Natural killer cell (primary cell): ENCODE data around the gene LIPT2. TPM values are rescaled to one million over a fixed set of nuclear protein-coding genes. Genes with fewer than 3 reads are reported as not detected.

Experiments
- ATAC-seq, 3 donors: fragments of 150-1000 bp in 2 of 3; fragments of 200-7000 bp in 1 of 3; cut with Tn5 transposase; 1 replicate in 1 of 3; 2 replicates in 2 of 3; pipeline ENCODE4 v1.10.0; 2021; ENCODE audit warnings: mild to moderate bottlenecking in 2 of 3, moderate library complexity in 2 of 3
- DNase-seq, 2 donors: peaks; one replicate each; pipeline versions ENCODE4 v3.0.0 to v3.0.0-alpha.2; 2013 to 2021; ENCODE audit warnings: mixed read lengths in 1 of 2
- H3K27ac ChIP-seq: one replicate; pipeline ENCODE4 v1.5.1; 2013; ENCODE audit warnings: mild to moderate bottlenecking, low read length
- H3K27me3 ChIP-seq: one replicate; pipeline ENCODE4 v1.6.1; 2013; ENCODE audit warnings: low read length; ENCODE audit not compliant: control insufficient read depth, insufficient read depth
- H3K36me3 ChIP-seq: one replicate; pipeline ENCODE4 v1.6.1; 2013; ENCODE audit warnings: low read length; ENCODE audit not compliant: control insufficient read depth, insufficient read depth
- H3K4me1 ChIP-seq: one replicate; pipeline ENCODE4 v1.6.1; 2013; ENCODE audit warnings: low read length; ENCODE audit not compliant: control insufficient read depth, insufficient read depth
- H3K4me3 ChIP-seq: one replicate; pipeline ENCODE4 v1.5.1; 2013; ENCODE audit warnings: low read length
- H3K9me3 ChIP-seq: one replicate; pipeline ENCODE4 v1.6.1; 2013; ENCODE audit warnings: low read length; ENCODE audit not compliant: control insufficient read depth, insufficient read depth
- H3K27ac Mint-ChIP-seq, 2 donors: one replicate each; pipeline ENCODE4 v1.8.0; 2022; ENCODE audit warnings: mild to moderate bottlenecking in 2 of 2, mixed read lengths in 2 of 2, moderate library complexity in 1 of 2
- H3K27me3 Mint-ChIP-seq, 2 donors: one replicate each; pipeline ENCODE4 v1.8.0; 2022; ENCODE audit warnings: low read depth in 2 of 2, mixed read lengths in 2 of 2
- H3K36me3 Mint-ChIP-seq: one replicate; pipeline ENCODE4 v1.8.0; 2022; ENCODE audit warnings: mixed read lengths
- H3K4me1 Mint-ChIP-seq, 2 donors: one replicate each; pipeline ENCODE4 v1.8.0; 2022; ENCODE audit warnings: mixed read lengths in 2 of 2
- H3K4me3 Mint-ChIP-seq: one replicate; pipeline ENCODE4 v1.8.0; 2022; ENCODE audit warnings: mild to moderate bottlenecking, moderate library complexity, mixed read lengths
- H3K9me3 Mint-ChIP-seq, 2 donors: one replicate each; pipeline ENCODE4 v1.8.0; 2022; ENCODE audit warnings: mixed read lengths in 2 of 2
- WGBS: methylation state at CpG from one replicate; pipeline ENCODE4 v1.1.7; 2013; ENCODE audit warnings: missing lambda C conversion rate; ENCODE audit not compliant: insufficient coverage; 5-methylcytosine and 5-hydroxymethylcytosine counted together
- intact Hi-C: fragments of 100-400 bp; cut with micrococcal nuclease; formaldehyde crosslinking; loops from one replicate; pipeline ENCODE4 v1.14.2; 2022
- total RNA-seq, 4 donors: library from RNA; stranded (reverse); fragments of 120-200 nt in 1 of 4; gene quantifications; one replicate each; pipeline versions ENCODE4 v1.2.3 to v1.2.4, GENCODE V29; 2013 to 2022
- TF ChIP-seq, protein P1 (sequence below): fragments of 200-600 bp; IDR thresholded peaks from one replicate; pipeline ENCODE4 v1.8.0; 2022; ENCODE audit warnings: antibody characterized with exemption

Gene LIPT2
- total RNA-seq, 3 donors from 2014 or later (not counting 1 experiment from before 2014, with no cell fraction given) = 0.99 to 4.1 (median 3.1) TPM

- H3K27me3 Mint-ChIP-seq = peaks cover 27 to 36% of the 10 kb centered on the region in 2 donors
- WGBS = 10% methylated on average over 62 of the region's 62 CpGs
Measured at GRCh38 chr11:74466916-74467885, 26.3 kb downstream of the LIPT2 start, which contains the start of gene KCNE3. TSS of gene KCNE3 (minus strand) at chr11:74467549. CDS start at chr11:74457563, 9,986 bp downstream.

DNA sequence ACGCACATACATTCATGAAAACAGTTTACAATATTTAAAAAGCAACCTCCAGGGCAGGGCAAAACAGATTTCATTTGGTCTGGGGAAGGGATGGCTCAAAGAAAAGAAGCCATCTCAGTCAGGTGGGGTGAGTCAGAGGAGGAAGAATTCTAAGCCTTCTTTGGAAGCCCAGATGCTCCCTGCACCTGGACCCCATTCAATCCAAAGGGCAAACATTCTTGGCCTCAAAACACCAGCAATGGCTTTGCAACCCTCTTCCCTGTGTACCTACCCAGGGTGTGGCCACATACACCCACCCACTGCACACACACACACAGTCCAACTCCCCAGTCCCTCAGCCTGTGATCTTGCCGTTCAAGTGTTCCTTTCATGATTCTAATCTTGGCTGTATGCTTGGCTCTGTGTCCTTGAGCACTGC is 28.2 kb downstream of the LIPT2 start:
- TF ChIP-seq, protein P1, sequence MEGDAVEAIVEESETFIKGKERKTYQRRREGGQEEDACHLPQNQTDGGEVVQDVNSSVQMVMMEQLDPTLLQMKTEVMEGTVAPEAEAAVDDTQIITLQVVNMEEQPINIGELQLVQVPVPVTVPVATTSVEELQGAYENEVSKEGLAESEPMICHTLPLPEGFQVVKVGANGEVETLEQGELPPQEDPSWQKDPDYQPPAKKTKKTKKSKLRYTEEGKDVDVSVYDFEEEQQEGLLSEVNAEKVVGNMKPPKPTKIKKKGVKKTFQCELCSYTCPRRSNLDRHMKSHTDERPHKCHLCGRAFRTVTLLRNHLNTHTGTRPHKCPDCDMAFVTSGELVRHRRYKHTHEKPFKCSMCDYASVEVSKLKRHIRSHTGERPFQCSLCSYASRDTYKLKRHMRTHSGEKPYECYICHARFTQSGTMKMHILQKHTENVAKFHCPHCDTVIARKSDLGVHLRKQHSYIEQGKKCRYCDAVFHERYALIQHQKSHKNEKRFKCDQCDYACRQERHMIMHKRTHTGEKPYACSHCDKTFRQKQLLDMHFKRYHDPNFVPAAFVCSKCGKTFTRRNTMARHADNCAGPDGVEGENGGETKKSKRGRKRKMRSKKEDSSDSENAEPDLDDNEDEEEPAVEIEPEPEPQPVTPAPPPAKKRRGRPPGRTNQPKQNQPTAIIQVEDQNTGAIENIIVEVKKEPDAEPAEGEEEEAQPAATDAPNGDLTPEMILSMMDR = no peak
- H3K27me3 Mint-ChIP-seq = peaks cover 27 to 30% of the 10 kb centered on the region in 2 donors

More at GRCh38 chr11:74466916-74467885, 26.3 kb downstream of the LIPT2 start, which contains the start of gene KCNE3:
- H3K27me3 ChIP-seq = peaks cover 4% of the 10 kb centered on the region
- no peaks in the 10 kb centered on the region for H3K36me3 Mint-ChIP-seq
- no peaks in the 10 kb centered on the region for H3K36me3 ChIP-seq
- H3K4me1 Mint-ChIP-seq = no peaks in the 10 kb centered on the region
- intact Hi-C loops = no loop called here
- peaks cover 3% of the 10 kb centered on the region for H3K4me1 ChIP-seq
- no peaks in the 10 kb centered on the region for H3K9me3 ChIP-seq
- H3K27ac ChIP-seq = no peak within 1 kb of the TSS
- no peaks in the 10 kb centered on the region for H3K9me3 Mint-ChIP-seq
- H3K4me3 ChIP-seq = peak within 1 kb of the TSS; percentile 19
- TF ChIP-seq, protein P1 = no peak
- DNase-seq (no peak), ATAC-seq (no peak)
- H3K27ac Mint-ChIP-seq = no peak within 1 kb of the TSS
- H3K4me3 Mint-ChIP-seq = peak within 1 kb of the TSS; percentile 33

DNA sequence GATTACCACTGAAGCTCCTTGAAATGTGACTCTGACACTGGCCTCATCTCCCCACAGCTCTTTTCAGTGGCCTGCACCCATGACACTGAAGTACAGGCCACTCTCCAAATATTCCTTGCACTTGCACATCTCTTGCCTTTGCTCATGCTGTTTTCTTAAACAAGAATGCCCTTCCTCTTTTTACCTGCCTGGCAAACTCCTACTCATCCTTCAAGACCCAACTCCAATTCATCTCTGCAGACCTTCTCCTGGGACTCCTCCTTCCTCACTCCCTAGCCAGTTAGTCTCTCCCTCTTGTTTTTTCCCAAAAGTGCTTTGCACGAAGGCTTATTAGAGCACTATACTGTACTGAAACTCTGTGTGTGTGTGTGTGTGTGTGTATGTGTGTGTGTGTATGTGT is 28.8 kb downstream of the LIPT2 start:
- H3K9me3 Mint-ChIP-seq = no peaks in the 10 kb centered on the region
- H3K36me3 Mint-ChIP-seq = no peaks in the 10 kb centered on the region
- Histone ChIP-seq H3K9me3 (no peaks in the 10 kb centered on the region), H3K36me3 (no peaks in the 10 kb centered on the region), H3K27me3 (peaks cover 4% of the 10 kb centered on the region), H3K27ac (no peak overlapping the region), H3K4me1 (peaks cover 3% of the 10 kb centered on the region), H3K4me3 (no peak overlapping the region)
- no peaks in the 10 kb centered on the region for H3K4me1 Mint-ChIP-seq
- WGBS = 100% methylated on average over 1 of the region's 1 CpG
- no peak overlapping the region for H3K4me3 Mint-ChIP-seq
- intact Hi-C loops = no loop called here
- ATAC-seq (no peak), DNase-seq (no peak)
- peaks cover 27 to 30% of the 10 kb centered on the region in 2 donors for H3K27me3 Mint-ChIP-seq
- TF ChIP-seq, protein P1 = no peak
- no peak overlapping the region for H3K27ac Mint-ChIP-seq

More for the DNA sequence above, 28.2 kb downstream of the LIPT2 start:
- intact Hi-C loops = no loop called here
- Mint-ChIP-seq H3K36me3 (no peaks in the 10 kb centered on the region), H3K27ac (no peak overlapping the region), H3K9me3 (no peaks in the 10 kb centered on the region), H3K4me1 (no peaks in the 10 kb centered on the region), H3K4me3 (no peak overlapping the region)
- Histone ChIP-seq H3K27me3 (peaks cover 4% of the 10 kb centered on the region), H3K27ac (no peak overlapping the region), H3K4me3 (no peak overlapping the region), H3K36me3 (no peaks in the 10 kb centered on the region), H3K4me1 (peaks cover 3% of the 10 kb centered on the region), H3K9me3 (no peaks in the 10 kb centered on the region)
- 45% methylated on average over 2 of the region's 2 CpGs for WGBS
- DNase-seq (no peak), ATAC-seq (no peak)
